Activated CD4-positive, alpha-beta T cell treated with anti-CD3 and anti-CD28 coated beads for 48 hours (primary cell): Measurements from ENCODE around the gene COMTD1.
"Not testable (repeated sequence)": the region's sequence is repeated elsewhere in the genome, so short reads cannot be mapped to it uniquely, and the experiment has no call there.

Source experiments
- DNase-seq: peaks from one replicate; pipeline ENCODE4 v3.0.0-alpha.2; 2020

Gene COMTD1

DNA sequence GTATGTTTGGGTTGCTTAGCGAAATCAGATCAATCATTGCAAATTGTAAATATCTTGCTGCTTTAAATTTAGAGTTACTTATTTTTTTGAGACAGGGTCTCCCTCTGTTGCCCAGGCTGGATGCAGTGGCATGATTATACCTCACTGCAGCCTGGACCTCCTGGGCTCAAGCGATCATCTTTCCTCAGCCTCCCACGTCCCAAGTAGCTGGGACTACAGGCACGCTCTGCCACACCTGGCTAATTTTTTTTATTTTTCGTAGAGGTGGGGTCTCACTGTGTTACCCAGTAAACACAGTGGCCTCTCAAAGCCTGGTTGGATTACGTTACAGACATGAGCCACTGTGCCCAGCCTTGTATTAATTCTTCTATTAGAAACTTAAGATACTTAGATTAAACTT, 23.4 kb downstream of the COMTD1 start:
- no peak for DNase-seq

DNA sequence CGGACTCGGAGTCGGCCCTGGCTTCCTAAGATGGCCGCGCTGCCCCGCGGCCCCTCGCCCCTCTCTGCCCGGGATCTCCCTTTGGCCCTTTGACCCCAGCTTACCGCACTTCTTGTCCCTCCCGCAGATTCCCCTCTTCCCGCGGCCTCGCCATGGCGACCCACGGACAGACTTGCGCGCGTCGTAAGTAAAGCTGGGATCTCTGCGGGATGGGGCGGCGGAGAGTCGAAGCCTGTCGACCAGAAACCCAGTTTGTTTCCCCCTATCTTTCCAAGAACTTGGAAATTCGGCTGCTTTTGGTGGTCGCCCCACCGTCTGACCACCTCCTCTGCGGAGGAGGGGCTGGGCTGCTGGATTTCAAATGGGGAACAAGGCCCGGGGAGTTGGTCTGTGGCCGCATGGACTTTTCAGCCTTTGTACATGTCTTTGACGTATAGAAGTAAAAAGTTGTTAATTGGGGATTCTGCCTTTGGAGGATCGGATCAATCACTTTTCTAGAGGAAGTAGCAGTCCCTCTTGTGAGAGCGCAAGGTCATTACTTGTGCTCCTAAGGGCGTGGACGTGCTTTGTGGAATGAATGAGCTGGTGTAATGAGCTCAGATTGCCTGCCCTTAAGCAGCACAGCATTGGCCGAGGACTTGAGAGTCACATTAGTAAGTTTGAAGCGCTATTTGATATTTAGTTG, 24.6 kb downstream of the COMTD1 start:
- peak; percentile 59 for DNase-seq

DNA sequence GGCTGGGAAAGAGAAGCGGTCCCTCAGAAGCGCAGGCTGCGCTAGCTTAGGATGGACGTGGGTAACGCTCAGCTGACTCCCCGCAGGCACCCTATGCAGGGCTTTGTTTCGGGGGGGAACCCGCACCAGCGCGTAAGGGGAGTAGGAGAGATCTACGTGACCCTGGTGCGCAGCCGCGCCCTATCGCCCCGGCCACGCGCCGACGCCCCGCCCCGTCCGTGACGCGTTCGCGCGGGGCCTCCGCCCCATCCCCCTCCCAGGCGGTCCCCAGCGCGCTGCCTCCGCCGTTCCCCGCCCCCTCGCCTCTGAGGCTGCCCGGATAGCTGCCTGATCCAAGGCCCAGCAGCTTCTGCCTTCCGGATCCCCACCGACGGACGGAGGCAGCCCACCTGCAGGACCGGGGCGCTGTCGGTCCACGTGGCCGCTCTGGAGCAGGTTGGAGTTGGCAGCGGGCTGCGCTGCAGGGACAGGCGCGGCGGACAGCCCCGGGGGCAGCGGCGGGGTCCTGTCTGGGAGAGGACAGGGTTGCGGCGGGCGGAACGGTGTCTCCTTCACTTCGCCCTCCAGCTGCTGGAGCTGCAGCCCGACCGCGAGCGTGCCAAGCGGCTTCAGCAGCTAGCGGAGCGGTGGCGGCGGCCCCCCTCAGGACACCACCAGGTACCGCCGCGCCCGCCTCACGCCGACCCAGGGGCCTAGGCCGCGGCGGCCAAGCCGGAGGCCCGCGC, 25.3 kb downstream of the COMTD1 start, which contains the start of gene VDAC2:
Gene VDAC2 (plus strand): TSS at position 515 of the 725 bp plus-strand sequence. CDS start 363 bp downstream, outside the sequence.
- DNase-seq, result peak; percentile 95

DNA sequence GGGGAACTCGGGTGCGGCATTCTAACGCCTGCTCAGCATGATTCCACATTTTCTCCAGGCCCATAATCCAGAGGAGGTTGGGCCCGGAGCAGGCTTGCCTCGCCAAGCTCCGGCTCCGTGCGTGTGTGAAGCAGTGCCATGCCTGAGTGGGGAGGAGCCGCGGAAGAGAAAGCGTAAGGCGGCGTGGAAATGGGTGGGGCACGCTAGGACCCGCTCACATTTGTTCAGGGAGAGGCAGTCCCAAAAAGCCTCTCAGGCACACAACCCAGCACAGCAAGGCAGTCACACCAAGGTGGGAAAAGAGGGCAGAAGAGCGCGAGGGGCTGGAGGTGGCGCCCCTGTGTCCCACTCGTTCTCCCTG, 25.9 kb downstream of the COMTD1 start:
- peak; percentile 83 for DNase-seq

DNA sequence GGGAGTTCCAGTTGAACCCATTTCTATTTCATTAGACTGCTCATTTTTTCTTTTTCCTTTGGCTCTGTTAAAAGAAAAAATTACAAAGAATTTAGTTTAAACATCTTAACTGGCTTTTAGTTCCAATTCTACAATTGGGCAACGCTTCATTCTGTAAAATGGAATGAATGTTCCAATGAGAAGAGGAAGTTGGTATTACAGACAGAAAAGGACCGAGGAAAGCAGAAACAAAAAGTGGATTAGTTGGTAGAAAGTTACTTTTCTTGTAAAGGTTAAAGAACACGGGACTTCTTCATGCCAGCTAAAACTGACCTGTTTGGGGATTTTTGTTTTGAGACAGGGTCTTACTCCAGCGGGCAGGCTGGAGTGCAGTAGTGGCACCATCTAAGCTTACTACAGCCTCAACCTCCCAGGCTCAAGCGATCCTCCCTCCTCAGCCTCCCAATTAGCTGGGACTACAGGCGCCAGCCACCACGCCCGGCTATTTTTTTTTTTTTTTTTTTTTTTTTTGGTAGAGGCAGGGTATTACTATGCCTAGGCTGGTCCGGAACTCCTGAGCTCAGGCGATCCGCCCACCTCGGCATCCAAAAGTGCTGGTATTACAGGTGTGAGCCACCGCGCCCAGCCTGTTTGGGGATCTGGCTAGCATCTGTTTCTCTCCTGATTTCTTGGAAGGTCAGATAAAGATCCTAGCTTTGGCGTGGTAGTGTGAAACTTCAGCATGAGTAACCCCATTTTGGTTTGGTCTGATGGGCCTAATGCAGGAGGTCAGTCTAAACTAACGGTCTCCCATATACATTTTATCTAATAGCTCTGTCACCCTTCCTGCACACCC, 26.5 kb downstream of the COMTD1 start:
- peak; percentile 35 for DNase-seq

DNA sequence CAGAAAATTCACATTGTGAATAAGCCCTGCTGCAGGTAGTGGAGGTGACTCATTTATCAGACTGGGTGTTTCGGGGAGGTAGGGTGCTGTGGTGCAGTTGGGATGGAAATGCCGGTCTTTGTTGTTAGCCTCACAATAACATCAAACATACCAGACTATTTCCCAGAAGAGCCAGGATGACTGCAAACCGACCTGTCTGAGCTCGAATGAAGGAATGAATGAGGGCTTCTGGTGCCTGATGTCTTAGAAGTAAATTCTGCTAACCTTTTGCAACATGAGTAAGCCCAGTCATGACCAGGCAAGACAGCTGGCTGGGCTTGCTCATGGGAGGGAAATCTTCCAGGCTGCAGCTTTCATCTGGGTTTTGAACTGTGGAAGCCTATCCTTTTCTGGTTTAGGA, 27.6 kb downstream of the COMTD1 start:
- peak; percentile 17 for DNase-seq

DNA sequence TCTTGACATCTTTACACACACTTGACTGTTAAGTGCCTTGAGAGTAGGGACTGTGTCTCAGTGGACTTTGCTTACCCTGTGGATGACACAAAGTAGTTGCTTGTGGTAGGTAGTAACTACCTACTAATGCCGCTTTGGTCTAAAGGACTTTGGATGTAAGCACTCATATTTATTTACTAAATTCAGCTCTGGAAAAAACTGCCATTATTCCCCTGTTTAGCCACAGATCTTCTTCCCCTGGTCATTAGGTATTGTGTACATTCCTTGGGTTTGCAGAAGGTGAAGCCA, 28.0 kb downstream of the COMTD1 start:
- no peak for DNase-seq

DNA sequence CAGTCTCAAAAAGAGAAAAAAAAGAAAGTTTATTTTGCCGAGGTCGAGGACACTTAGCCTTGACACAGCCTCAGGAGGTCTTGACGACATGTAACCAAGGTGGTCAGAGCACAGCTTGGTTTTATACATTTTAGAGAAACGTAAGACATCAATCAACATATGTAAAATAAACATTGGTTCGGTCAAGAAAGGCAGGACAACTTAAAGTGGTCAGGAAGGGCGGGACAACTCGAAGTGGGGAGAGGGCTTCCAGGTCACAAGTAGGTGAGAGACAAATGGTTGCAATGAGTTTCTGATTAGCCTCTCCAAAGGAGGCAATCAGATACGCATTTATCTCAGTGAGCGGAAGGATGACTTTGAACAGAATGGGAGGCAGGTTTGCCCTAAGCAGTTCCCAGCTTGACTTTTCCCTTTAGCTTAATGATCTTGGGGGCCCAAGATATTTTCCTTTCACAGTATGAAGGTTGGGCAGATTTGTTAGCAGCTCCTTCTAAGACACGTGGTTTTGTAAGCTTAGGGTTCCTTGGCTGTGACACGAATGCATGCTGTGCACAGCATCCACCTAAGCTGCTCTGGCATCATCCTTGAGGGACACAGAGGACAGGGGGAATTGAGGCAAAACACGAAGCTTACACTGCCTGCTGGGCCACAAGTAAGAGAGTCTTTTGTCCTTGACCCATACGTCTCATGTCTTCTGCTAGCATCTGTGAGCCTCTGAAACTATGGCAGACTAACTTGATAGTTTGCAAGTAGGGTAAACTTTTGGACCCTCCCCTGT, 28.5 kb downstream of the COMTD1 start:
- no peak for DNase-seq

DNA sequence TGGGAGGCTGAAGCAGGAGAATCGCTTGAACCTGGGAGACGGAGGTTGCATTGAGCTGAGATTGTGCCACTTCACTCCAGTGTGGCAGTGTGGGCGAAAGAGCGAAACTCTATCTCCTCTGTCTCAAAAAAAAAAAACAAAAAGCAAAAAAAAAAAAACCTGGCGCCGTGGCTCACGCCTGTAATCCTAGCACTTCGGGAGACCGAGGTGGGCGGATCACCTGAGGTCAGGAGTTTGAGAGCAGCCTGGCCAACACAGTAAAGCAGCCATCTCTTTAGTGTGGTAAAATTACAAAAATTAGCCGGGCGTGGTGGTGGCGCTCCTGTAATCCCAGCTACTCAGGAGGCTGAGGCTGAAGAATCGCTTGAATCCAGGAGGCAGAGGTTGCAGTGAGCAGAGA, 29.1 kb downstream of the COMTD1 start:
- DNase-seq, result not testable (repeated sequence)

DNA sequence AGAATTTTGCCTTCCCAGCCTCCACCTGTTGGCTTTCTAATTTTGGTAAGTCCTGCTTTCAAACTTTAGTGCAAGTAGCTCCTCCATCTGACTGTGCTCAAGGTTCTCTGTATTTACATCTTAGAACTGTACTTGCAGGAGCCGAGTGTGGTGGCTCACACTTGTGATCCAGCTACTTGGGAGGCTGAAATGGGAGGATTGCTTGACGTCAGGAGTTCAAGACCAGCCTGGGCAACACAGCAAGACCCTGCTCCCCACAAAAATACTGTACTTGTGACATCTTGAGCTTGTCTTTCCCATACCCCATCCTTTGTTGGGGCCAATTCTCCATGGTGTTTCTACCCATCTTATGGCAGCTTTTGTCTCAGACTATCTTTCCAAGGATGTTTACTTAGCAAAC, 29.8 kb downstream of the COMTD1 start:
- no peak for DNase-seq

DNA sequence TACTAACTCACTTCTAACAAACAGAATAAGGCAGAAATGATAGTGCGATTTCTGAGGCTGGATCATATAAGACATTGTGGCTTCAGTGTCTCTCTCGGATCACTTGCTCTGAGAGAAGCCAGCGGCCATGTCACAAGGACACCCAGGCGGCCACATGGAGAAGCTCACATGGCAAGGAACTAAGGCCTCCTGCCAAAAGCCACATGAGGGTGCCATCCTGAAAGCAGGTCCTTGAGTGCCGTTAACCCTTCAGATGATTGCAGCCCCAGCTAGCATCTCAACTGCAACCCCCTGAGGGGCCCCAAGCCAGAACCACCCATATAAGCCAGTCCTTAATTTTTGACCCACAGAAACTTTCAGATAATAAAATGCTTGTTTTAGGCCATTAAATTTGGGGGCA, 32.0 kb downstream of the COMTD1 start:
- no peak for DNase-seq

DNA sequence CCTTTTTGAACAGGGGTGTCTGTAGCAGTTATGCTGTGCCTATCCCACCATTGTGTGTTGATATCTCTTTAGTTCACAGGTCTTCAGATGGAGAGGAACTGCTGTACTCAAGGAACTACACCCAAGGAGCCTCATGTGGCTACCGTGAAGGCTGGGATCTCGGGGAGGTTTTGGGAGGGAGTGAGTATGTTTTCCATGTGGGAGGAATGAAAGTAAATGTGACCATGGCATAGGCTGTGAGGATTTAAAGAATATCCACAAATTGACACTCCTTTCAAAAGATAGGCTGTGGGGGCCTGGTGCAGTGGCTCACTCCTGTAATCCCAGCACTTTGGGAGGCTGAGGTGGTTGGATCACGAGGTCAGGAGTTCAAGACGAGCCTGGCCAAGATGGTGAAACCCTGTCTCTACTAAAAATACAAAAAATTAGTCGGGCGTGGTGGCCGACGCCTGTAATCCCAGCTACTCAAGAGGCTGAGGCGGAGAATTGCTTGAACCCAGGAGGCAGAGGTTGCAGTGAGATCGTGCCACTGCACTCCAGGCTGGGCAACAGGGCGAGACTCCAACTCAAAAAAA, 32.6 kb downstream of the COMTD1 start:
- not testable (repeated sequence) for DNase-seq

DNA sequence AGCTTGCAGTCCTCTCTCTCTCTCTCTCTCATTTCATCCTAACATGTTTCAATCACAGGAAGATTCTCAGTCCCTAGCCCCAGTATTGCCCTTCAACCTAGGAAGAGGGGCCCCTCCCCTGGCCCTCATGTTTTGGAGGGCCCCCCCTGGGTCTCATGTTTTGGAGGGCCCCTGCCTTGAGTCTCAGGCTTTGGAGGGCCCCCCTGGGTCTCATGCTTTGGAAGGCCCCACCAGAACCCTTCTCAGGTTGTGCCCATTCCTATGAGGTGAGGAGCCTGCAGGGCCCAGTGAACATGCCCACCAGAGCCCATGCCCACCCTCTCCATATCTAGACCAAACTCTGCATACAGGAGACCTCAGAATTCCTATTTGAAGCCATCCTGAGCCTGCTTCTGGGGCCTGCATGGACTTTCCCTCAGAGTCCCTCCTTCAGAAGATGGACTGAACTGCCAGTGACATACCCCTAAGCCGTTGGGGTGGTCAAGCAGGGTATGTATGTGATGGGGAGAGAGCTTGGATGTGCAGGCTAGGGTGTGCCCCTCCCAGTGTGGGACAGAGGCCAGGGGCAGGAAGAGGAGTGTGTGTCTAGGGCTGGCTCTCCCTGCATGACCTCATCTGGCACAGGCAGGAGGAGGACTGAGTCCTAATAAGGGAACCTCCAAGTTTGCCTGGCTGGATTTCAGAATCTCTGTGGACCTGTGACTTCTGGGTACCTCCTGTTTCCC, 33.3 kb downstream of the COMTD1 start:
- no peak for DNase-seq

DNA sequence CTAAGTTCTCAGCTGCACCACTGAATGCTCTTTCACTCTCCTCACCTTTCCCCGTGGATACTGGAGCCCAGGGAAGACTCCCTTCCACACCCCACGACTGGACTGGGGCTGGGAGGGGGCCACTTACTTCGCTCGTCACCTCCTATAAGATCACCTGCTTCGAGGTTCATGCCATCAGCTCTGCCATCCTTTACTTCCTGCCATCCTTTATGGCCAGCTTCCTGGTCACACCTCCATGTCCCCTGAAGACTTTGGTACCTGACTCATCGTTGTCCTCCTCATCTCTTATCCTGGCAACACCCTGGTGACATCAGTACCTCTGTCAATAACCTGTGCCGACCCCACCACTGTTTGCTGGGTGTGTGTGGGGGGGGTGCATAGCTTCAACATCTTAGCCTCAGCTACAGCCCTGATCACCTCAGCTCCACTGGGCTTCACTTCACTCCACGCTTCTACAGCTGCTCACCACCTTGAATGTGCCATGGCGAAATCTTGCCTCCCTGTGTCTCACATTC, 33.9 kb downstream of the COMTD1 start:
- no peak for DNase-seq

DNA sequence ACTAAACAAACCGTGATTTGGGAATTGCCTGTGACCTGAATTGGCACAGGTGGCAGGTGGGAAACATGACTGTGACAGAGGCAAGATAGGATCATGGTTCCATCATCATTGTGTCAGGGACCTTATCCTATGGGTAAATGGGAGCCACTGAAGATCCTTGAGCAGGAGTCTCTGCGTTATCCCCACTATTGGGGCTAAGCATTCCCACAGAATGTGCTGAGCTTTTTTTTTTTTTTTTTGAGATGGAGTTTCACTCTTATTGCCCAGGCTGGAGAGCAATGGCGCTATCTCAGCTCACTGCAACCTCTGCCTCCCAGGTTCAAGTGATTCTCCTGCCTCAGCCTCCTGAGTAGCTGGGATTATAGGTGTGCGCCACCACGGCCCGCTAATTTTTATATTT, 35.8 kb downstream of the COMTD1 start:
- not testable (repeated sequence) for DNase-seq

DNA sequence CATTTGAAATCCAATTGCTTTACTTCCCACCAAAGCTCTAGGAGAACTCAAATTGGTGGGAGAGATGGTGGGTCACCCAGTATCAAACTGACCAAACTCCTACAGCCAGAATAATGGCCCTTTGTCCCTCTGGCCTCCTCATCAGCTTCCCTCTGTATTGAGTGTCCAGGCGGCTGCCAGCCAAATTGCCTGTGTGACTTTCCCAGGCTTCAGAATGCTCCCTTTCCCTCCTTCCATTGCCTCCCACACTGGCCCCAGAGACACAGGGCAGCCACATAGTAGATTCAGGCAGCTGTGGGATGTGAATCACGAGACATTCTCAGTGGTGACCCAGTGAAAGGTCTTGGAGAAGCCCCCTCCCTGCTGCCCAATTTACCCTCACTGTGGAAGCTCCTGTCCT, 37.9 kb downstream of the COMTD1 start:
- no peak for DNase-seq

DNA sequence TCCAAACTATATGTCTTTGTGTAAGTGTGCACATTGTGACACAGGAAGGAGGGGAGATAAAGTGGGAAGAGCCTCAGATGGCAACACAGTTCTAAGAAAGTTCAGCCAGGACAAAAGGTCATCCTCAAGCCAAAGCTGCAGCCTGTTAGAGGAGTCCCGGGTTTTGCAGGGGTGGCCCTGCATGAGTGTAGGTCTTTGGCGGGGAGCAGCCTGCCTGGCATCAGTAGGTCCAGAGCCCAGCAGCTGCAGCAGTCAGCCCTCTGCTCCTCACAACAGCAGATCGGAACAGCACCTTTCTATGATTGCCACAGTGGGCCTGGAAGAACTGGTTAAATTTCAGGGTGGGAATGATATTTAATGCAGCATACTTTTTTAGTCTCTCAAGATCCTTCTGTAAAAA, 38.7 kb downstream of the COMTD1 start:
- no peak for DNase-seq

DNA sequence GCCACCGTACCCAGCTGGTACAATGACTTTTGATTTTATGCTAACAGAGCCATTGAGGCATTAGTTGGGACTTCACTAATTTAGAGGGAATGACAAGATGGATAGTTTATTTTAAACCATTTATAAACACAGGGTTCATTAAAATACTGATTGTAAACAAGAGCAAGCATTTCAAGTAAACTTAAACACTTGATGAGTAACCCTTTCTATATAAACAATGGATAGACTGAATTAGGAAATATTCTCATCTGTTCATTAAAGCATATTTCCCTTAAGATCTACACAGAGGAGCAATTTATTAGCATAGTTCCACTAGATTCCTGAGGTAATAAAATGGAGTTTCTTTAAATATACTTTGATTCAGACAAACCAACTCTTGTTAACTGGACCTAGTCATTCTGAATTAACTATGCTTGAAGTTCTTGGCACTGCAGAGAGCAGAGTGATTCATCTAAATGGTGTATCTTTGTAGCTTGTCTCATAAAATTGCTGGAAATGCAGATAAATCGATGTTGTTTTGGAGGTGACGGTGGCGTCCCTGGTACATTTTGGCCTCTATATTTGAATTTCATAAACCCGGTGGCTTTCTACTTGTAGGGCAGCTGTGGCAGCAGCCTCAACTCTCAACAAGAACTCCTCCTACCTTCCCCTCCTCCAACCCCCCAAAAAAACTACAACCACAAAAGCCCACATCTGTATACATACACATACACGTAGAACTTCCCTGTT, 40.6 kb downstream of the COMTD1 start:
- DNase-seq, result no peak

DNA sequence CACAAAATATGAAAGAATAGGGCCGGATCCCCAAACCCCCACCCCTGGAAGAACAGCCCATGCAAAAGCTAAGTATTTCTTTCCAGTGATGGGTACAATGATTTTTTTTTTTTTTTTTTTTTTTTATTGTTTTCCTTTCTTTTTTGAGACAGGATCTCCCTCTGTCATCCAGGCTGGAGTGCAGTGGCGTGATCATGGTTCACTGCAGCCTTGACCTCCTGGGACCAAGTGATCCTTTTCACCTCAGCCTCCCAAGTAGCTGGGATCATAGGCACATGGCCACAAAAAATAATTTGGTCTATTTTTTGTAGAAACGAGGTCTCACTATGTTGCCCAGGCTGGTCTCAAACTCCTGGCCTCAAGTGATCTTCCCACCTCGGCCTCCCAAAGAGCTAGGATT, 41.1 kb downstream of the COMTD1 start:
- DNase-seq, result not testable (repeated sequence)

DNA sequence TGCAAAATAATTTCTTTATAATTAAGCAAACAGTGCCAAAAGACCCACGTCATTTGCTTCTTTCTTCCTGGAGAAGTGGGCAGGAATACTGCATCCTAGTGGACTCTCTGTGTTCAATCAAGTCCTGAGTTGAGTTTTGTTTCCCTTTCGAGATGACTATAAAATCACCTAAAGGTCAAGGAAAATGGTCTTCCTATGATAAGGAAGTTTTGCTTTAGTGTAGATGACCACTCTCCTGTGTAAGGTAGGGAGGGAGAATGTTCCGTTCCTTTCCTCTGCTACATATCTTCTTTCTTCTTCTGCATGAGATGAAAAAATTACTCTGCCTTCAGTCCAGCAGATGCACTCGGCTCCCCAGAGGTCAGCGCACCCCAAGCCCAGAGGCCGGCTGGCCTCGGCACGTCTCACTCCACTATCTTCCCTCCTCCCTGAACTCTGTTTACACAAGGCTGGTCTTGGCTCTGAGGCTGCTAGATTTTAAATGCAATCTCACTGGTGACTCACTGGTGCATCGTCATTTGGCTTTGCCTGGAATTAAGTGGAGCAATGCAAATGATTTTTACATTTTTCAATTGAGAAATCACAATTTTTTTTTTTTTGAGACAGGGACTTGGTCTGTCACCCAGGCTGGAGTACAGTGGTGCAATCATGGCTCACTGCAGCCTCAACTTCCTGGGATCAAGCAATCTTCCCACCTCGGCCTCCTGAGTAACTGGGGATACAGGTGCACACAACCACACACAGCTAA, 43.8 kb downstream of the COMTD1 start:
- DNase-seq, result no peak
